HG02884 (cell line): ENCODE data around the gene STK39.
"Not testable (repeated sequence)": the region's sequence is repeated elsewhere in the genome, so short reads cannot be mapped to it uniquely, and the experiment has no call there.

Experiments
- ATAC-seq: cut with Tn5 transposase; IDR thresholded peaks from one replicate; pipeline ENCODE4 v1.9.1; 2021; ENCODE audit warnings: mild to moderate bottlenecking, moderate library complexity; ENCODE audit not compliant: unreplicated experiment

Gene STK39

GRCh38 chr2:168143813-168144212 lies 103.6 kb downstream of the STK39 start:
- ATAC-seq, result no peak

- ATAC-seq, result no peak
These were observed 106.5 kb downstream of the STK39 start for GRCh38 chr2:168140892-168141291.

DNA sequence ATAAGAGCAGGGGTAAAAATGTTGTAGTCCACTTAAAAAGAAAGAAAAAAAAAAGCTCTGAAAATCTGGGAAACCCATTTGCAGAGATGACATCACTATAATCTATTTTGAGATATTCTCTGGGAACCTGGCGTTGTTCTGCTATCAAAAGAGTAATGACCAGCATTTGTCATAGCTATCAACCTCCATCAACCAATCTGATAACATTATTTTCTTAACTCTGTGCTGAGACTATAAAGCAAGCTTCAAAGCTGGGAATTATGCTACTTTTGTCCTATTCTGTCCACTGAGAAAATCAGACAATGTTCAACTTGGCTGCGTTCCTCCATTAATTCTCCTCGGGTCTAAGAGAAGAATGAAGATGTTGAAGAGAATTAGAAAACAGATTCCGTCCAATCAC lies 107.5 kb downstream of the STK39 start:
- ATAC-seq, result no peak

- no peak for ATAC-seq
These were observed 108.5 kb downstream of the STK39 start for GRCh38 chr2:168138901-168139300.

GRCh38 chr2:168138374-168138773 lies 109.0 kb downstream of the STK39 start:
- no peak for ATAC-seq

DNA sequence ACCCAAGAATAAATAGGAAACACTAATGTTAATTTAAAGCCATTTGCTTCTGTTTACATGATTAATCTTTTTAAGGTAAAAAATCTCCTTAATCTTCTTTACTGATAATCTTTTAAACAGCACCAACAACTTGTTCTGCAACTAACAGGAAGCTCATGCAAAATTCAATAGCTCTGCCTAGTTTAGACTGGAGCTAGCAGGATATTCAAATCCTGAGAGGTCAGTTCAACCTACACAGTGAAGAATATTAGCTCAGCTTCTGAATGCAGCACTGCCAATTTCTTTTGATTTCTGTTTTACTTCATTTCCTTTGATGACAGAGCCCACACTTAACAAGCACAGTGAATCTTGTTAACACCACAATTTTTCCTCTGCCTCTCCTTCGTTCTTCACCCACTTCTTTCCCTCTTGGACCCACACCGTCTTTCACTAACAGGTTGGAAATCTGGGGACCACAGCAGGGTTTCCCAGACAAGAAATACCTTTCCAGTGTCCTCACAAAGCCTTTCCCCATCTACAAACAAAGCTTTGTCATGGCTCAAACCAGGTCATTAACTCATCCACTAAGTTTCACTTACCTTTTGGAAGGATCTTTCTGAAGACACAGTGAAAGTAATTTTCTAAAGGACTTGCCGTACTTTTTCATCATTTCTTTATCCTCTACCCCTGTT lies 109.8 kb downstream of the STK39 start:
- peak; percentile 52 for ATAC-seq

DNA sequence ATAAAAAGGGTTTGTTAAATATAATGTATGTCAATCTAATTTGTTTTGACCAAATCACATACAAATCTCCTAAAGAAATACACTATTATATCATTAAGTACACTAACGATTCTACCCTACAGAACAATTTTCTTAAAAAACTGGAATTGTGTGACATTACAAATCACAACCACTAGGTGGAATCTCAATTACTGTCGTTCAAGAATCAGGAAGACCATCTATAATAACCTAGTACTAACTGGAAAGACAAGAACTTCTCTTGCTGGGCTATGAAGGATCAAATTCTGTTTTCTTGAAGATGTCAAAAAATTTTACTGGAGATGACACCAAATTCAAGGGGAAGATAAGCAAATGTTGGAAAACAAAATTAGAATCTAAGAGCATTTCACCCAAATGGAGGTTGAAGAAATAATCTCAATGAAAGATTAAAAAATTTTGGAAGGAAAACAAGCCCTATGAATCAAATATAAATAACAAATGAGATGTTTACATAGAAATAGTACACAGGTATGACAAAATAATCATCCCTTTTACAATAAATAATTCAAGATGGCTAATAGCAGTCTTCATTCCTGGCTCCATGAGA lies 110.9 kb downstream of the STK39 start:
- ATAC-seq, result peak; percentile 63

GRCh38 chr2:168135630-168136029 lies 111.8 kb downstream of the STK39 start:
- ATAC-seq, result no peak

DNA sequence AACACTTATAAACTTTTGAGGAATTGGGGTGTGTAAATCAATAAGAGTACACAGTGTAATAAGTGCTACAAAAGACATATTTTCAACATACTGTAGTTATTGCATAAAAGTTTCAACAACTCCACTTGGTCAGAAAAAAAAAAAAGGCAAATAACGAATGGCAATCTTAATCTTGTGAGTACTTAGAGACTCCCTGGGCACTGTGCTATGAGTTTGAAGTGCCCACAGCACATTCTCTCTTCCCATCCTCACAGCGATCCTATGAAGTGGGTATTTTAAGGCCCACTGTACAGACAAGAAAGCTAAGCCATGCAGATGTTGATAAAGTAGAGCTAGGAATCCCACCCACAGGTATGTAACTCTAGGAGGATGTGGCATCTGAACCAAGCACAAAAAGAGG lies 112.3 kb downstream of the STK39 start:
- ATAC-seq, result no peak

- ATAC-seq, result no peak
These were observed 112.9 kb downstream of the STK39 start for GRCh38 chr2:168134485-168134884.

- ATAC-seq, result no peak
These were observed 115.0 kb downstream of the STK39 start for GRCh38 chr2:168132389-168132788.

- ATAC-seq, result no peak
These were observed 117.0 kb downstream of the STK39 start for GRCh38 chr2:168130346-168130745.

- ATAC-seq, result no peak
These were observed 120.0 kb downstream of the STK39 start for GRCh38 chr2:168127371-168127770.

GRCh38 chr2:168122210-168122609 lies 125.2 kb downstream of the STK39 start:
- not testable (repeated sequence) for ATAC-seq

- ATAC-seq, result no peak
These were observed 126.7 kb downstream of the STK39 start for GRCh38 chr2:168120730-168121129.

GRCh38 chr2:168120310-168120709 lies 127.1 kb downstream of the STK39 start:
- ATAC-seq, result no peak

- ATAC-seq, result peak; percentile 50
These were observed 127.8 kb downstream of the STK39 start for GRCh38 chr2:168119515-168120141.

DNA sequence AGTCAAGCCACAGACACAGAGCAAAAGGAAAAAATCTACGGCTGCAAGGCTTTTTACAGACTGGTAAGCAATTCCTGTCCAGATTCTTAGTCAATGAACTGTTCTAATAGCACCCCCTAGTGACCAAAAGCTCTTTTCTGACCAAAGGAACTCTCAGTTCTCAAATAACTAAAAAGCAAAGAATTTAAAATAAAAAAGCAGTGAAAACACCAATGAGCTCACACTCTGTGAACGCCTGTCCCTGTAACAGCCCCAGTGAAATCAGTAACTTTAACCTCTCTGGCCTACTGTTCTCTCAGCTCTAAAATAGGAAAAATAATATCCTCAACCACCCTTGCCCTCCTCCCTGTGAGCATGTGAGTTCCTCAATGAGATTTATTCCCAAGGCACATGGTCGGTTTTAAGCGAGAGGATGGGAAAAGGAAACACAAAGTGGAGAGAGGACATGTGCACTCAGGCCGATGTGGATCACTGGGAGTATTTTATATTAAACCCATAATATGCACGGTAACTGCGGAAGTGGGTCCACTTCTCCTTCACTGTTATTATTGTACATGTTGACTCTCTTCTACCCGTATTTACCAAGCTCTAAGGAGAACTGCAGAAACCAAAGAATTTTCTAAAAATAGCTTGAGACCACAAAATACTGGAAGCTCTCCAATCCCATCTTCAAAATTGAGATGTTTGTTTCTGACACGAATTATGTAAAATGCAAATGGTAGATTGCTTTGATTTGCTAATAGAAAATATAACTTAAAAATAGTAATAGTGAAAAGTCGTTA lies 128.5 kb downstream of the STK39 start:
- ATAC-seq, result peak; percentile 79

GRCh38 chr2:168116448-168116847 lies 130.9 kb downstream of the STK39 start:
- ATAC-seq, result no peak

- no peak for ATAC-seq
These were observed 132.8 kb downstream of the STK39 start for GRCh38 chr2:168114619-168115018.

DNA sequence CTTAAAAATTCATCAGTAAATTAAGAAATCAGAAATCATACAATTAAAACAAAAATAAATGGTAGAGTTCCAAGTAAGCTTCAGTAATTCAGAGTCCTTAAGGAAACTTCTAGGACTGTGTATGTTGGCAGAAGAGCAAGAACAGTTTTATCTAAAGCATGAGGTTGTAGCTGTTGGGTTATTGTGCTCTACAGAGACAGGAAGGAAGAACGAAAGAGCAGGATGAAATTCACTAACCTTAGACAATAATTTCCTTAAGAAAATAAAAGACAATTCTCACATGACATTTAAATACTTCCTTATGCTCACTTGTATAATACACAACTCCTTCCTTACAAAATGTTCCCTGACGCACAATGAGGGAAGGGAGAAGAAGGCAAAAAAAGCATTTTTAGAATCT lies 133.4 kb downstream of the STK39 start:
- no peak for ATAC-seq

DNA sequence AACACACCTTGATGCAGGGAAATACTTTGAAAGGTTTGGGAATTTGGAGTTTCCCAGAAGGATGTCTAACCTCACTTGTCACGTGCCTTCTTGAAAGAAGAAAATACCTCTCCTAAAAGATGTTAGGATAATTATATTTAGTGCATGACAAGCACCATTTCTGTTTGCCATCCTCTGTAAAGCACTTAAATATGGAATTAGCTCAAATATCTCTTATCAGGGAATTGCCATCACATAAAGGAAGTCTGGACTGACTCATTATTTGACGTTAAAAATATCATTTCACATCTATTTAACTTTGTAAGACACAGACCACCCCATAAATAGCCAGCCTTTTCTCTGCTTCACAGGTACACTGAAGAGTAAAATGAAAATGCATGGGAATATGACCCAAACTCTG lies 140.1 kb downstream of the STK39 start:
- ATAC-seq, result no peak
